Mesenchymal stem cell (in vitro differentiated cells and primary cell): ENCODE results near the gene TMED3.
A peak's percentile ranks its signal among the peaks of the same experiment; 100 is the strongest.

Source experiments
- DNase-seq: peaks from one replicate; pipeline ENCODE4 v3.0.0-alpha.2; 2013
- H2AFZ ChIP-seq: one replicate; pipeline ENCODE4 v1.6.1; 2013; ENCODE audit warnings: low read depth, mild to moderate bottlenecking, control low read depth, inconsistent platforms, low read length, moderate library complexity
- H2AK5ac ChIP-seq: 2 replicates; pipeline ENCODE4 v1.6.1; 2013; ENCODE audit warnings: low read length, moderate library complexity, mild to moderate bottlenecking, inconsistent platforms; ENCODE audit not compliant: severe bottlenecking
- H2BK120ac ChIP-seq: one replicate; pipeline ENCODE4 v1.6.1; 2013; ENCODE audit warnings: low read depth, mild to moderate bottlenecking, inconsistent platforms, low read length, moderate library complexity
- H2BK12ac ChIP-seq, 2 experiments: one replicate each; pipeline ENCODE4 v1.6.1; 2013; ENCODE audit warnings: inconsistent platforms in 2 of 2, low read length in 2 of 2, mild to moderate bottlenecking in 2 of 2, moderate library complexity in 2 of 2, control low read depth in 1 of 2
- H2BK15ac ChIP-seq: one replicate; pipeline ENCODE4 v1.6.1; 2013; ENCODE audit warnings: mild to moderate bottlenecking, low read depth, inconsistent platforms; ENCODE audit not compliant: poor library complexity, severe bottlenecking
- H2BK5ac ChIP-seq: 2 replicates; pipeline ENCODE4 v1.6.1; 2013; ENCODE audit warnings: low read depth, mild to moderate bottlenecking, low read length, control low read depth, inconsistent platforms; ENCODE audit not compliant: poor library complexity, severe bottlenecking
- H3K14ac ChIP-seq, 2 experiments: one replicate each; pipeline ENCODE4 v1.6.1; 2013; ENCODE audit warnings: inconsistent platforms in 2 of 2, low read length in 2 of 2, control low read depth in 1 of 2, mild to moderate bottlenecking in 1 of 2, moderate library complexity in 1 of 2
- H3K18ac ChIP-seq, 2 experiments: one replicate each; pipeline ENCODE4 v1.6.1; 2013; ENCODE audit warnings: inconsistent platforms in 2 of 2, low read length in 2 of 2, control low read depth in 1 of 2, low read depth in 1 of 2, mild to moderate bottlenecking in 1 of 2
- H3K23ac ChIP-seq, 2 experiments: one replicate each; pipeline ENCODE4 v1.6.1; 2013; ENCODE audit warnings: inconsistent platforms in 2 of 2, low read length in 2 of 2, mild to moderate bottlenecking in 2 of 2, moderate library complexity in 2 of 2, control low read depth in 1 of 2
- H3K27ac ChIP-seq: 2 replicates; pipeline ENCODE4 v1.5.1; 2013; ENCODE audit warnings: mild to moderate bottlenecking, moderate library complexity, low read length, control low read depth, inconsistent platforms; ENCODE audit not compliant: poor library complexity, severe bottlenecking
- H3K27me3 ChIP-seq, 2 experiments: 2 replicates each; pipeline versions ENCODE4 v1.6.1 to v1.7.0; 2013; ENCODE audit warnings: low read length in 2 of 2, mild to moderate bottlenecking in 2 of 2, moderate library complexity in 2 of 2, control low read depth in 1 of 2, inconsistent platforms in 1 of 2; ENCODE audit not compliant: control insufficient read depth in 1 of 2, insufficient read depth in 1 of 2
- H3K36me3 ChIP-seq, 2 experiments: 2 replicates each; pipeline versions ENCODE4 v1.6.1 to v1.7.0; 2013; ENCODE audit warnings: low read length in 2 of 2, control low read depth in 1 of 2, inconsistent platforms in 1 of 2, low read depth in 1 of 2, mild to moderate bottlenecking in 1 of 2; ENCODE audit not compliant: insufficient read depth in 2 of 2, control insufficient read depth in 1 of 2
- H3K4ac ChIP-seq, 2 experiments: one replicate each; pipeline ENCODE4 v1.6.1; 2013; ENCODE audit warnings: inconsistent platforms in 2 of 2, low read length in 2 of 2, mild to moderate bottlenecking in 2 of 2, moderate library complexity in 2 of 2, control low read depth in 1 of 2, low read depth in 1 of 2
- H3K4me1 ChIP-seq: 2 replicates; pipeline ENCODE4 v1.6.1; 2013; ENCODE audit warnings: low read depth, low read length, control low read depth; ENCODE audit not compliant: control insufficient read depth, insufficient read depth
- H3K4me2 ChIP-seq: 2 replicates; pipeline ENCODE4 v1.6.1; 2013; ENCODE audit warnings: low read length, mild to moderate bottlenecking, inconsistent platforms; ENCODE audit not compliant: poor library complexity, severe bottlenecking
- H3K4me3 ChIP-seq, 2 experiments: 2 replicates each; pipeline versions ENCODE4 v1.5.1 to v1.7.0; 2013; ENCODE audit warnings: low read length in 2 of 2, mild to moderate bottlenecking in 2 of 2, control low read depth in 1 of 2, low read depth in 1 of 2; ENCODE audit not compliant: insufficient read depth in 1 of 2
- H3K79me1 ChIP-seq: replicated peaks from 2 replicates; pipeline ENCODE4 v1.6.1; 2013; ENCODE audit warnings: mild to moderate bottlenecking, control low read depth, low read length, inconsistent platforms; ENCODE audit not compliant: poor library complexity, severe bottlenecking
- H3K9ac ChIP-seq: 2 replicates; pipeline ENCODE4 v1.7.0; 2013; ENCODE audit warnings: mild to moderate bottlenecking, low read length, moderate library complexity
- H3K9me3 ChIP-seq: 2 replicates; pipeline ENCODE4 v1.7.0; 2013; ENCODE audit warnings: mild to moderate bottlenecking, low read length; ENCODE audit not compliant: control insufficient read depth
- H4K8ac ChIP-seq: one replicate; pipeline ENCODE4 v1.6.1; 2013; ENCODE audit warnings: inconsistent platforms, mild to moderate bottlenecking, low read length, moderate library complexity
- H4K91ac ChIP-seq: one replicate; pipeline ENCODE4 v1.6.1; 2013; ENCODE audit warnings: mild to moderate bottlenecking, low read length, inconsistent platforms
- WGBS: methylation state at CpG from one replicate; pipeline ENCODE4 v1.1.7; 2013; ENCODE audit warnings: mixed read lengths; 5-methylcytosine and 5-hydroxymethylcytosine counted together

The TMED3 gene

DNA sequence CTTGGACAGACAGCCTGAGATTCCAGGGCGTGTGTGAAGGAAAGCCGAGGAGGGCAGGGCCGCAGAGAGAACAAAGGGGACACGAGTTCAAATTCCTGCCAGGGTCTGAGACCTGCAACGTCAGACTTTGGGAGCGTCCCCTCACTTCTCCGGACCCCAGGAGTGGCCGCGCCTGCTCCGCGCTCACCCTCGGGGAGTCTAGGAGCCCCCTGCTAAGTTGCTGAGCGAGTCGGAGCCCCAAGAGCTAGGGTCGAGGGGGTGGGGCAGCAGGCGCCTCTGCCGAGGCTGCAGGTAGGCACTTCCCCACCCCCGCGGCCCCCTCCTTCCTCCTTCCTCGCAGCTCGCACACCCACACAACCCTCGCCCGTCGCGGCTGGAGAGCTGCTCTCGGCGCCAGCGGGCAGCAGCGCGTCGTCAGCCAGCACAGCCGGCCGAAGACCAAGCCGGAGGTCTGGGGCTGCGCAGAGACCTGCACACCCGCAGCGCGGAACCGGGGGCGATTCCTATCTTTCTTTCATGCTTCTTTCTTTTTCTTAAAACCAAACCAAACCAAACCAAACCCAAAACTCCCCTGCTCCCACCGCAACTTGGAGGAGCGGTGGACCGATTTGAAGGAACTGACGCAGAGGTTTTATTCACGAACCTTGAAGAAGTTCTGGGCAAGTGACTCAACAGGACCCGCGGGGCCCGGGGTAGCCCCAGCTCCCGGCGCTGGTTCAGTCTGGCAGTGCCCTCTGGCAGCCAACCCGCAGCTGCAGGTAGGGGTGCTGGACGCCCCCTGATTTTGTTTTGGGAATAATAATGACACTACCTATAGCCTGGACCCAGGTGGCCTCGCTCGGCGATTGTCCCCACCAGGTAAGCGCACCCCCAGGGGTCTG lies 28.3 kb upstream of the TMED3 start, which contains the start of gene ANKRD34C:
Gene ANKRD34C, plus strand, starts transcription at position 352 of the 881 bp plus-strand sequence. CDS start 10,563 bp downstream, outside the sequence.
- Histone ChIP-seq H4K8ac (no peak within 1 kb of the TSS), H3K23ac (no peak within 1 kb of the TSS), H3K18ac (no peak within 1 kb of the TSS), H3K27ac (no peak within 1 kb of the TSS), H3K9me3 (peaks cover 2% of the 10 kb centered on the region), H3K9ac (no peak within 1 kb of the TSS), H2BK5ac (no peak within 1 kb of the TSS), H3K4me1 (peaks cover 4% of the 10 kb centered on the region), H3K4me2 (no peak within 1 kb of the TSS), H3K79me1 (no peaks in the 10 kb centered on the region), H2BK120ac (no peak within 1 kb of the TSS), H2BK15ac (no peak within 1 kb of the TSS), H3K4me3 (peak within 1 kb of the TSS in 1 of 2 experiments; percentile 47), H2BK12ac (no peak within 1 kb of the TSS), H2AFZ (no peak within 1 kb of the TSS), H3K14ac (no peak within 1 kb of the TSS), H3K36me3 (peaks cover 0 to 3% of the 10 kb centered on the region in 2 experiments), H2AK5ac (no peak within 1 kb of the TSS), H3K4ac (no peak within 1 kb of the TSS), H3K27me3 (peaks cover 36 to 59% of the 10 kb centered on the region in 2 experiments), H4K91ac (no peak within 1 kb of the TSS)
- DNase-seq: no peak
- 10% methylated on average over 56 of the region's 56 CpGs for WGBS

DNA sequence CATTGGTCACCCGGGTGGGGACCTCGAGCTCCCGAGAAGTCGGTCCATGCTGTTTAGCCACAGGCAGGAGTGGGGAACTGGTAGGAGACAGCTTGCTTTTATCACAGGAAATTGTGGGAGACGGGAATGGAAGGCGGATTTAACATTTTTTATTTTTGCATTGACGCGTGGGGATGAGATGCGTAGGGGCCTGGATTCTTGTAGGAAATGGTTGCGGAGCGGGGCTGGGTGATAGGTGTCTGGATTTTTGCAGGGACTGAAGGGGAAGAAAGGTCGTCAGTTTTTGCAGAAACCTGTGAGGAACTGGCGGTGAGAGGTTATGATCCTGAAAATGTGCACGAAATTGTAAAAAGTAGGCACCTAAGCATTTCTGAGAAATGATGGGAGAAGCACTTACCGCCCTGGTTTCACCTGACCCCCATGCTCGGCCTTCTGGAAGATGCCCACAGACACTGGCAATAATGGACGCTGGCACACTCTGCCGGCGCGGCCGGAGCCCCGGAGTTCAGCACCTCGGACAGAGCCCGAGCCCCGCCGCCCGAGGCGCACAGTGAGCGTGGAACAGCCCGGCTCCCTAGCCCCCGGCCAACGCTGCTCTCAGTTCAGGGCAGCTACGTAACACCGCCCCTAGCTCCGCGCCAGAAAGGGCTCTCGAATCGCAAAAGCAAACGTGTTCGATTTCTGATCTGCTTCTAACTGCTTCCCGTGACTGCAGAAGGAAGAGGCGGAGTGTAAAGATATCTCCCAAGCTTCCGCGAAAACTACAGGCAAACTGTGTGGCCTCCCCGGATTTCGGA lies 27.5 kb upstream of the TMED3 start:
- H2BK12ac ChIP-seq: no peak overlapping the region
- H3K9ac ChIP-seq: no peak overlapping the region
- no peak overlapping the region for H4K91ac ChIP-seq
- H2BK15ac ChIP-seq: no peak overlapping the region
- H2AK5ac ChIP-seq: no peak overlapping the region
- H3K9me3 ChIP-seq: peaks cover 2% of the 10 kb centered on the region
- H3K18ac ChIP-seq: no peak overlapping the region
- H2BK120ac ChIP-seq: no peak overlapping the region
- DNase-seq: peak; percentile 58
- peaks cover 36 to 65% of the 10 kb centered on the region in 2 experiments for H3K27me3 ChIP-seq
- no peak overlapping the region for H3K4ac ChIP-seq
- no peak overlapping the region for H3K14ac ChIP-seq
- no peak overlapping the region for H3K23ac ChIP-seq
- no peak overlapping the region for H3K27ac ChIP-seq
- 13% methylated on average over 46 of the region's 46 CpGs for WGBS
- H2AFZ ChIP-seq: no peak overlapping the region
- H4K8ac ChIP-seq: no peak overlapping the region
- H3K79me1 ChIP-seq: no peaks in the 10 kb centered on the region
- H3K4me3 ChIP-seq: peak overlapping the region in 1 of 2 experiments; percentile 47
- no peak overlapping the region for H3K4me2 ChIP-seq
- H2BK5ac ChIP-seq: no peak overlapping the region
- peaks cover 4% of the 10 kb centered on the region for H3K4me1 ChIP-seq
- H3K36me3 ChIP-seq: peaks cover 0 to 3% of the 10 kb centered on the region in 2 experiments

DNA sequence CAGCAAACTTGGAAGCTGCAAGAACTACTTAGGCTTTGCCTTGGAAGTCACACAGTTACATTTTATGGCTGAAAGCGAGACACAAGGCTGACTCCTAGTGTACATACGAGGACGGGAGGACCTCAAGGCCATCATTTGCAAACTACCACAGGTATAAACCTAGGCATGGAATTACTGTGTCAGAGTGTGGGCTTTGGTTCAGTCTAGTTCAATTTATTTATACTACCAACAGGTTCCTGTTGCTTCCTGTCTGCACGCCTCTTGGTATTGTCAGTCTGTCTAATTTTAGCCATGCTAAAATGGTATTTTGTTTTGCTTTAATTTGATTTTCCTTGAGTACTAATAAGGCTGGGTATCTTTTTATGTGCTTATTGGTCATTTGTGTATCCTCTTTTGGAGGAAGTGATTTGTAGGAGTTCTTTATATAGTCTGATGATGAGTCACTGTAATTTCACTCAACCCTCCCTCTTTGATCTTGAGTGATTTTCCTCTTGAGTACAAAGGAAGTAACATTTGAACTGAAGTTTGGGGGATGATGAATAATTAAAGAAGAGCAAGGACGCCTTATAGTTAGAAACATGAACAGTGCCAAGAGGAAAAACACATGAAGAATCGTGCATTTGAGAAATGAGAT lies 20.2 kb upstream of the TMED3 start:
- Histone ChIP-seq H2AK5ac (no peak overlapping the region), H4K8ac (no peak overlapping the region), H3K79me1 (no peaks in the 10 kb centered on the region), H3K9ac (no peak overlapping the region), H2BK15ac (no peak overlapping the region), H4K91ac (no peak overlapping the region), H3K9me3 (no peaks in the 10 kb centered on the region), H2BK120ac (no peak overlapping the region), H3K18ac (no peak overlapping the region), H3K36me3 (no peaks in the 10 kb centered on the region), H2BK12ac (no peak overlapping the region), H3K4me2 (no peak overlapping the region), H3K4me1 (no peaks in the 10 kb centered on the region), H3K4me3 (no peak overlapping the region), H3K14ac (no peak overlapping the region), H3K23ac (no peak overlapping the region), H3K27me3 (peaks cover 17 to 40% of the 10 kb centered on the region in 2 experiments), H3K4ac (no peak overlapping the region), H2AFZ (no peak overlapping the region), H2BK5ac (no peak overlapping the region), H3K27ac (no peak overlapping the region)
- no peak for DNase-seq
- 69% methylated on average over 6 of the region's 6 CpGs for WGBS
